Activated gamma-delta T cell treated with Interleukin-2 at 50 U/mL for 16 hours (primary cell): ENCODE measurements around the gene ZNF618.

Experiments
- DNase-seq: peaks from one replicate; pipeline ENCODE4 v3.0.0-alpha.2; 2020

Gene ZNF618

DNA sequence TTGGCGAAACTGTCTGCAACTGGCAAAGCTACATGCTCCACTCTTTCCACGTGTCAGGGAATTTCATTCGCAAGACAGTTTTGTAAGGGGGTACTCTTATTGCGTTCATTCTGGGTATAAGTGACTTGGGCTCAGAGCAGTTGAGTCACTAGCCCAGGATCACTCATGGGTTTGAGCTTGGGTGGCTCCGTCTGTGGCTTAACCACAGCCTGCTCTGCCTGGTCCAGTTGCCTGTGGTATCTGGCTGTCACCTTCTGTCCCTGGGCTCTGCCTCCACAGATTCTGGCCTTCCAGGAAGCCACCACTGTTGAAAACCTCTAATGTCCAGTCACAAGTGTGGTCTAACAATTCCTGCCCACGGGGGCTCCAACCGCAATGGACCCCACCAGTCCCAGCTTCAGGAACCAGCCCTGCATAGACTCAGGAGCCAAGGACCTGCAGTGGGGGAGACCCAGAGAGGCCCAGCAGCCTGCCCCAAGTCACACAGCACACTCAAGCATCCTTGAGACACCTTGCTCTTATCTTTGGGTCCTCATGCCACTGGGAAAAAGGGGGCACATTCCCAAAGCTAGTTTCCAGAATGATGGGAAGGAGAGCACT, 212.6 kb downstream of the ZNF618 start:
- no peak for DNase-seq

- DNase-seq, result no peak
Observed at GRCh38 chr9:114089206-114089840, 213.2 kb downstream of the ZNF618 start.

DNA sequence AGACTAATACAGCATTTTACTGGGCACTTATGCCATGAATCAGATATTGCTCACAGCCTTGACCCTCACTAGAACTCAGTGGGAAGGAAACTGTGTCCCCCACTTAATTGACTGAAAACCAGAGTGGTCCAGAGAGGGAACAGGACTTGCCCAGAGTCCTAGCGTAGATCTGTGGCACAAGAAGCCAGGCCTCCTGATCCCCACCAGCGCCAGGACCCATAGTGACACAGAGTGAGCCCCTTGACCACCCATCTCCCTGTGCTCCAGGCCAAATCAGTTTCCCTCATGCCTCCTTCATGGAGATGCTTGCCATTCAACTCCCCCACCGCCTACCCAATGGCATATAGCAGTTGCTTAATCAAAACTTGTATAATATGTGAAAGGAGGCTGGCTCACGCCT, 214.7 kb downstream of the ZNF618 start:
- no peak for DNase-seq

GRCh38 chr9:114091711-114092110, 215.6 kb downstream of the ZNF618 start:
- DNase-seq, result no peak

DNA sequence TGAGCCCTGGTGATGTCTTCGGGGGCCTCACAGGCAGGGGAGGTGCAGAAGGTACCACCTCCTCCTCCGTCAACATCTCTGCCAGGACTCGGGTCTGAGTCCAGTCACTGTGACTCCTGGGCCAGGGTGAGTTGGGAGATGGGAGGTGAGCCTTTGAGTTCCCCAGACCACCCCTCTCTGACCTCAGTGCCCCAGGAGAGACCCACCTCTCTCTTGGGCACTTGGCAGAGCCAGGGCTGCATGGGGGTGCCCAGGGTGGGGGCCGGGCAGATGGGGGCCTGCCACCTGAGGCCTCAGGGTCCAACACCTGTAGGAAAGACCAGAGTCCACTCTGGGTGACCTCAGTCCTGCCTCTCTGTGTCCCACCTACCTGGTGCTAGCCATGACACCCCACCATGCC, 216.2 kb downstream of the ZNF618 start:
- no peak for DNase-seq

DNA sequence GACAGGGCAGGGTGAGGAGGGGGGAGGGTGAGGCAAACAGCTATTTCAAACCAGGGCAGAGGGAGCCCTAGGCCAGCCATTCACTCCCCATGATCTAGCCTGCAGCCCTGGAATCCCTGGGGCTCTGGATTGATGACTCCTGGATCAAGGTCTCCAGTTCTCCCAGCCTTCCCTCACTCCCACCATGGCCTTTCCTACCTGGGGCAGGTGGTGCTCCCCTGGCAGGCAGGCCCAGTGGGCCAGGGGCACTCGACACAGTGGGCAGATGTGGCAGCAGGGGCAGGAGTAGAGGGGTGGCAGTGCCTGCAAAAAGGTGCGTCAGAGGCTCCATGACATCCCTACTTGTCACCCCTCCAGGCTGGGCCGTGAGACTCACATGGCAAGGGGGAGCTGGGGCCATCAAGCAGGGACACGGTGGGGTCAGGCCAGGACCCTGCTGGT, 216.9 kb downstream of the ZNF618 start:
- no peak for DNase-seq

DNA sequence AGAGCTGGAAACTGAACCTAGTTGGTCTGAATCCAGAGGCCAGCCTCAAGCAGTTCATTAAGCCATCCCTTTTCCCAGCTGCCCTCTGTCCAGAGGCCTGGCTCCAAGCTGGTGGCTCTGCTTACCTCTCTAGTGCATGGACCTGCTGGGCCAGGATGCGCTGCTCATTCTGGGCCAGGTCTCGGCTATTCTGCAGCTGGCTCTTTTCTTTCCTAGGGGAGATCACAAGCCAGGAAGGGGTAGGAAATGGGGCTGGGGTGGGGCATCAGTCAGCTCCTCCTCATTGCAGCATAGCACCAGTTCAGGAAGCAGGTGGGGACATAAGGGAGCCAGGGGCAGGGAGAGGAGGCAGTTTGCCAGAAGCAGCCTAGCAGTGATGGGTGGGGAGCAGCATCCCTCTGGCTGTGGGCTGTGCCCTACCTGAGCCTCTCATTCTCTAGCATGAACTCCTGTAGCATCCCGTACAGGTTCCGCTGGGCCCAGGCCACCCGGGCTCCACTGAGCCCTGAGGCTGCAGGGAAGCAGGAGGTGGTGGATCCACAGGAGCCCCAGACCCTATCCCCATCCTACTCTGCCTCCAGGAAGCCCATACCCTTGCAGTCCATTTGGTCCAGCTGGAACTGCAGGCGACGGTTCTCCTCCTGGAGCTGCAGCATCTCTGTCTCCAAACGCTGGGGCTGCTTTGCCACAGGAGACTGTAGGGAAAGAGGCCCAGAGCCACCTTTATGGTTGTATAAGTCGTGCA, 217.8 kb downstream of the ZNF618 start:
- DNase-seq, result no peak

DNA sequence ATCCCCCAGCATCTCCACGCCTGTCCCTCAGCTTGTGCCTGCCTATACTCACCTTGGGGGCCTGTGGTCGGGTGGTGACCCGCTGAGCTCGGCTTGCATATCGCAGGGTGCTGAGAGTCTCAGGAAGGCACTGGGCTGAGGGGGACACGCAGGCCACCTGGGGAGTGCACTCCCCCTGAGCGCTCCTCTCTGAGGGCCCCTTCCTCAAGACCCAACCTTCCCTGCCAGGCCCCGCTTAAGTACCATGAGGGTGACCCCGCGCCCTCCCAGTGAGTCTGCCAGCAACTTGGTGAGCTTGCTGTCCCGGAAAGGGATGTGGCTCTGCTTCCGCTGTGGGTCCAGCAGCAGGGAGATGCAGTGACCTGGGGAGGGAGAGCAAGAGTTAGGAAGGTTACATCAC, 218.9 kb downstream of the ZNF618 start:
- DNase-seq, result no peak

DNA sequence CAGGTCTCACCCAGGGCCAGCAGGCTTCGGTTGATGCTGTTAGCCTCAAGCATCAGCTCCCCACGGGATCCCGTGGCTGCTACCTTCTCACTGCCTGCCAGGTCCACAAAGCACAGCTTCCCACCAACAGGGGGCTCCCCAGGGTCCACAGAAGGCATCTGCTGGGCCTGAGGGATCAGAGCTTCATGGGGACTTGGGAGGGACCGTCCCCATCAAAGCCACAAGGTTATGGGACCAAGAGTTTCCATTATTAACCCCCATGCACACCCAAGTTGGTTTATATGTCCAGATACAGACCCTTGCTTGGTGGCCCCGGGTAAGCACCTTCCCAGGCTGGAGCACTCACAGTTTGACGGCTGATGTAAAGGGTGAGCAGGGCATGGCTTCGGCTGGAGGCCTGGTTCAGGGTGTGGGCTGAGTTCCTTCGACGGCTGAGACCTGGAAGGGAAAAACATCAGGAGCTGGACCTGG, 220.0 kb downstream of the ZNF618 start:
- DNase-seq, result no peak

DNA sequence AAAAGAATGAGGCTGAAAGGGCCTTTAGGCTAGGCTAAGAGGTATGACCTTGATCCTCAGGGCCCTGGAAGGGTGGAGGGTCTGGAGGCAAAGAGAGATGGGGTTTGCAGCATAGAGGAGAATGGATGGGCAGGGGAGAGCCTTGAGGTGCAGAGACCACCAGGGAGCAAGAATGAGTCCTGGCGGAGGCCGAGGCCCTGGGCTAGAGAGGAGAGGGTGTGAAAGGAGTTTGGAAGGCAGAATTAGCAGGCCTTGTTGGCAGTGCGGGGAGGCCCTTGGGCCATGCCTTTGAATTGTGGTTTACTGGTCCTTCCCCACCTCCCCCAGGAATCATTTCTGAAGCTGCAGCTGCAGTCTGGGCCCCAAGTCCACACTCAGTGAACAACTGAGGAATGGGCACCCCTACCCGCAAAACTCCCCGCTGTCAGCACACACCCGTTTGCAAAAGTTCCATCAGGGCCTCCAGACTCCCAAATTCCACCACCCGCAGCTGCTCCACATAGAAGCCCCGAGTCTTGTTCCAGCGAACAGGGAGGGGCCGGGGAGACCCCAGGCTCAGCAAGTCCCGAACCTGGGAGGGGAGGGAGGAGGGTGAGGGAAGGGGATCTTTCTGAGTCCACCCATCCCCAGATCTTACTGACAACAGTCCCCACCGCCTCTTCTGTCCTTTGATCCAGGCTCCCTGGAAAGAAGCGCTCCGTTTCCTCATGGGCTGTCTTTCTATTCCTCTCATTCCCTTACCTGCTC, 220.9 kb downstream of the ZNF618 start:
- no peak for DNase-seq

DNA sequence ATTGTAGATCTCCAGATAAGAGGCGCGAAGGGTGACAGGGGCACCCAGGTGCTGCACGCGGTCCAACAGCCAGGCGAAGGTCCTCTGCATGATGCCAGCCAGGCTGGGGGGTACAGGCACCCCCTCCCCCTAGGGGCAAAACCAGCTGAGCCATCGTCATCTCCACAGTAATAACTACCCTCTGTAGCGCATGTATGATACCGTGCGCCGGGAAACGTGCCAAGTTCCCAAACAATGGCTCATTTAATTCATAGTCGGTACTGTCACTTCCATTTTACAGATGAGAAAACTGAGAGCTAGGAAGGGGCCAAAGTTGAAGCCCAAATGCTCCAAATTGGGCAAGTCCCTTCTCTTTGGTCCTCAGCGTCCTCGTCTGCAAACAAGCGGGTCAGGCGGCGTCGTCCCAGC, 221.5 kb downstream of the ZNF618 start:
- no peak for DNase-seq

- no peak for DNase-seq
Observed at GRCh38 chr9:114098021-114098935, 222.2 kb downstream of the ZNF618 start.

GRCh38 chr9:114098936-114099668, 223.0 kb downstream of the ZNF618 start, which contains the start of gene KIF12:
KIF12 (minus strand) TSS chr9:114099292; CDS start chr9:114099276, 16 bp downstream.
- no peak for DNase-seq

- no peak for DNase-seq
Observed at GRCh38 chr9:114099669-114100270, 223.7 kb downstream of the ZNF618 start.

- no peak for DNase-seq
Observed at GRCh38 chr9:114100536-114100935, 224.4 kb downstream of the ZNF618 start.

DNA sequence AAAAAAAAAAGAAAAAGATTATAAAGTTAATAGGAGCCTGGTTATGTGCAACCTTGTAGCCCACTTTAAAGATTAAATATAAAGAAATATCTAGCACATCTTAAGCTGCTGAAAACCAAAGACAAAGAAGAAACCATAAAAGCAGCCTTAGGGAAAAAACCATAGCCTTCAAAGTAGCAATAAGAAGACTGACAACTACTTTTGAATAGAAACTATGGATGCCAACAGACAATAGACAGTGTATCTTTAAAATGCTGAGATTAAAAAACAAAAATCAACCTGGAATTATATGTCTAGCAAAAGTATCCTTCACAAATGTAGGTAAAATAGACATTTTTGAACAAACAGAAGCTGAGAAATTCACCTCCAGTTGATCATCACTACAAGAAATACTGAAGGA, 226.4 kb downstream of the ZNF618 start:
- DNase-seq, result no peak

DNA sequence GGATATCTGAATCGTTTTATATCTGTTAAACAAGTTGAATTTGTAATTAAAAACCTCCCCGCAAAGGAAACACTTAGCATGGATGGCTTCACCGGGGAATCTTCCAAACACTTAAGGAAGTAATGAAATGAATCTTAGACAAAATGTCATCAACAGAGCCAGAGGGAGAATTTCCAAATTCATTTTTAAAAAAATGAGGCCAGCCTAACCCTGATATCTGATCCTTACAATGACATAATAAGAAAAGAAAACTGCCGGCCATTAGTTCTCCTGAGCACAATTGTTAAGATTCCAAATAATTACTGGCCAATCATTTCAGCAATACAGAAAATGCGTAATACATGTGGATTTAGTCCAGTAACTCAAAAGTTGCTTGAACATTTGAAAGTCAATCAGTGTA, 229.1 kb downstream of the ZNF618 start:
- no peak for DNase-seq
